ENCODE measurements around the gene MUSK.

DNA sequence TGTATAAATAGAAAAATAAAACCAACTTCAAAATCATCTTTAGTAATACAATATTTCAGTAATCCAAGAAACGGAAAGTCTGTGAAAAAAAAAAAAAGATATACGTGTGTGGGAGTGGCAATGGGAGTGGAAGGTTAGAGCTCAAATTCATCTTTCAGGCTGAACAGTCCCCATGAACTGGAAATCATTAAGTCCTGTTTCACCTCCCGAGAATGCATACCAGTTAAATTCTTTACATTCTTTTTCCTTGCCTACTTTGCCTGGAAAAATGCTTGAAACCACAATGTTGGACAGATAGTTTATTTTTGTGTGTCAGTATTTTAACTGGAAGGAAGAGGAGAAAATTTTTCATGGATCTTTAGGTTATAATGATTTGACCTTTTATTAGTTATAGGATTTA is 166.8 kb downstream of the MUSK start:
- TF ChIP-seq, protein P1, sequence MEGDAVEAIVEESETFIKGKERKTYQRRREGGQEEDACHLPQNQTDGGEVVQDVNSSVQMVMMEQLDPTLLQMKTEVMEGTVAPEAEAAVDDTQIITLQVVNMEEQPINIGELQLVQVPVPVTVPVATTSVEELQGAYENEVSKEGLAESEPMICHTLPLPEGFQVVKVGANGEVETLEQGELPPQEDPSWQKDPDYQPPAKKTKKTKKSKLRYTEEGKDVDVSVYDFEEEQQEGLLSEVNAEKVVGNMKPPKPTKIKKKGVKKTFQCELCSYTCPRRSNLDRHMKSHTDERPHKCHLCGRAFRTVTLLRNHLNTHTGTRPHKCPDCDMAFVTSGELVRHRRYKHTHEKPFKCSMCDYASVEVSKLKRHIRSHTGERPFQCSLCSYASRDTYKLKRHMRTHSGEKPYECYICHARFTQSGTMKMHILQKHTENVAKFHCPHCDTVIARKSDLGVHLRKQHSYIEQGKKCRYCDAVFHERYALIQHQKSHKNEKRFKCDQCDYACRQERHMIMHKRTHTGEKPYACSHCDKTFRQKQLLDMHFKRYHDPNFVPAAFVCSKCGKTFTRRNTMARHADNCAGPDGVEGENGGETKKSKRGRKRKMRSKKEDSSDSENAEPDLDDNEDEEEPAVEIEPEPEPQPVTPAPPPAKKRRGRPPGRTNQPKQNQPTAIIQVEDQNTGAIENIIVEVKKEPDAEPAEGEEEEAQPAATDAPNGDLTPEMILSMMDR (optimal IDR thresholded peaks at IDR 0.05 in 1 of 3, IDR thresholded peaks at IDR 0.05 in 1 of 3, conservative IDR thresholded peaks at IDR 0.05 in 1 of 3; ENCODE audit: extremely low read depth in 1 of 3, insufficient read depth in 2 of 3, low read length in 3 of 3), result no peak
- TF ChIP-seq EZH2 (IDR thresholded peaks at IDR 0.05; ENCODE audit: low read length), result no peak

All from keratinocyte (primary cell).